C4-2B (cell line): ENCODE measurements around the gene DOC2B.

Experiments
- CTCF ChIP-seq: fragments of 450-650 bp; conservative IDR thresholded peaks from 2 replicates; pipeline ENCODE4 v1.5.1; 2017; ENCODE audit warnings: mild to moderate bottlenecking
- ZFX ChIP-seq: fragments of 450-650 bp; IDR thresholded peaks from 2 replicates; pipeline ENCODE4 v1.6.1; 2017

- no peak for TF ChIP-seq CTCF
- TF ChIP-seq ZFX = no peak
Measured at GRCh38 chr17:173166-173911, 8.1 kb downstream of the DOC2B start.
